HG02981 (cell line): Measurements from ENCODE around the gene LURAP1L.
A peak's percentile ranks its signal among the peaks of the same experiment; 100 is the strongest.

ENCODE experiments used
- ATAC-seq: cut with Tn5 transposase; IDR thresholded peaks from one replicate; pipeline ENCODE4 v1.9.1; 2021; ENCODE audit warnings: mild to moderate bottlenecking, moderate library complexity; ENCODE audit not compliant: unreplicated experiment

Gene LURAP1L

GRCh38 chr9:12811935-12812334, 37.1 kb downstream of the LURAP1L start:
- ATAC-seq = no peak

- no peak for ATAC-seq
These were observed 37.9 kb downstream of the LURAP1L start for GRCh38 chr9:12812710-12813109.

DNA sequence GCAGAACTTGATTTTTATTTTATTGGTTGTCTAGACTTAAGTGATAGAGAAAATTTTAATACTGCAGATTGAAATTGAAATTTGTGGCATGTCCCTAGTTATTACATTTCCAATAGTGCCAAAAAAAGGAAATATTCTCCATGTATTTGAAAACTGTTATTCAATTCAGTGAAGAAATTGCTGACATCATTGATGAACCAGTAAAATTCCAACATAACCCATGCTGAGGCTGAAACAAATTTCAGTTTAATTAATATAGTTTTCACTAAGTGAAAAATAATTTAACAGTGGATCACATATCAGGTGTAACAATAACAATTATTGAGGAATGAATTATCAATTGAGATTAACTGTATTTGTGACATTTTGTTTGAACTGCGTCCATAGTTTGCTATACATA, 38.7 kb downstream of the LURAP1L start:
- ATAC-seq = no peak

- ATAC-seq = peak; percentile 69
These were observed 39.4 kb downstream of the LURAP1L start for GRCh38 chr9:12813960-12814876.

DNA sequence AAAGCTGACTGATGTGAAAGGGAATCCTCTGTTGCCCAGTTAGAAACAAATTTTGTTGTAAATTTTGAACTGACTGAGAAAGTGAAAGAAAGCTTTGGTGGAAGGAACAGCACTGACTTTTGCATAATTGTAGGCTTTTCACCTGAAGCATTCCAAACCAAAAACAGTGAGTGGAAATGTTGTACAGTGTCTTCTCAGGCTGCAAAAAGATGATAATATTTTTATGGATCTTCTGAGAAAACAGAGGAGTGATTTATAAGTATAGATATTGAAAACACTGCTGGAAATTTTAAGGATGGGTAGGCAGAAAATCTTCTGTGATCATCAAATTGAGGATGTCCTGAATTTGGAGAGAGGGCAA, 40.0 kb downstream of the LURAP1L start:
- no peak for ATAC-seq

DNA sequence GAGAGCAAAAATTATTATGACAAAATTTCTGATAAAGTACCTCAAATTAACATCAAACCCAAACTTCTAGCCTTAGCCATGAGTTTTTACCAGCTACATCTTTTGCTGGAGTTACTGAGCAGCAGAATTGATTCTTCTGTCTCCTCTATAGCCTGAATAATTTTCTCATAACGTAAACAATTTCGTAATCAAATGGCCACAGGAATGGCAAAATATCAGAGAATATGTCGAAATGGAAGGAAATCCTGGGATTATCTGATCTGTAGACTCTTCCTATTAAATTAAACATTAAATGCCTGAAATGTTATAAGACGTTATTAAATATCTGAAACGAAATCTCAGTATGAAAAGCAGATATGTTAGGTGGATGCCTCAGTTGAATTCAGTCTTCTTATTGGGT, 41.1 kb downstream of the LURAP1L start:
- ATAC-seq = no peak

- ATAC-seq = no peak
These were observed 41.9 kb downstream of the LURAP1L start for GRCh38 chr9:12816656-12817101.

DNA sequence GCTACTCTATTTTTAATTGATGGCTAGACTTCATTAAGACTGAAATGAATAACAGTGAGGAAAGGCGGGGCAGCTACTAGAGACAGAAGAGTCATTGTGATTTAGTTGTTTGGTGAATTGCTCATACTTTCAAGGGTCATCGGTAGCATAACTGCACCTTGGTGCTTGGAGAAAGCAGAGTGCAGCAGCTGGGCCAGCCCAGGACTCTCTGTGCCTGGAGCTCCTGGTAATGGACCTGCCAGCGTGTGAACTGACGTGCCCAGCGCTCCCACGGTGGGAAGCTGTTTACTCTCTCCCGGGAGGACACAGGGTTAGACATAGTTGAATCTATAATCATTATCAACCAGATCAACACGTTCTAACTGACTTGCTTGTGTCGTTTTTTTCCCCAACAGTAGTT, 42.9 kb downstream of the LURAP1L start:
- no peak for ATAC-seq

DNA sequence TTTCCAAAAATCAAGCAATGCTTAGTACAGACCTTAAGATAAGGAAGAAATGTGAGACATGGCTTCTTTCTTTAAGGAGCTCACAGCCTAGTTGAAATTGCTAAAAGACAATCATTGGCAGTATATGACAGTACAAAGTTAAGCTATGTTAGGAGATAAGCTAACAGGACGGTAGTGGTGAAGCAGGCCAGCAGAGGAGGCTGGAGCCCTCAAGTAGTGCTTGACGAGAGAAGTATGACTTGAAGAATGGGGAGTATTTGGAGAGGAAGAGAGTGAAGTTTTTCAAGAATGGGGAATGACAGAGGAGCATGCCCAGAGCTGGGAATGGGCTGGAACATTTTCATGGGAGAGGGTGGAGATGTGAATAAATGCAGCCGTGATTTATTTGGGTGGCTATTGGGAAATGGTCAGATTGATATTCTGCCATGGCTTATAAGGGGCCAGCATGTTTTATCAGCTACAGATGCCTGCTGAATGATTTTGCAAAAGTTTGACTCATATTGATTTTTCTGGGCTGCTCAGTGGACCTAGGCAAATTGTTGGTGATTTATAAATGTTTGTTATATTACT, 43.7 kb downstream of the LURAP1L start:
- no peak for ATAC-seq

GRCh38 chr9:12819436-12820185, 44.8 kb downstream of the LURAP1L start:
- peak; percentile 74 for ATAC-seq

DNA sequence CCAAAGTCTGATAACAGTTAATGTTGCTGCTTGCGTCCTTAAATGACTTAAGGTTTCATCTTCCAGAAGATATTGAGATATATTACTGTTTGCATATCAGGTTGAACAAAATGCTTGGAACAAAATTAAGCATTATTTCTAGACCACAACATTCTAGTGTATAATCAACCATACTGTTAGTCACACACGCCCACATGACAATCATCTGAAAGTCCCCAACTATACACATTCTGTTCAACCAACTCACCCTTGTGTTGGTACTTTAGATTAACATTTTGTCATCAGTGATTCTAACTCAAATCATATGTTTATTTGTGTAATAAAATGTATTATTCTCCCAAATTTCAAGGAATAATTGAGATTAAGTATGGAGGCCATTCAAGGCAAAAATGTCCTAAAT, 47.3 kb downstream of the LURAP1L start:
- ATAC-seq = no peak

DNA sequence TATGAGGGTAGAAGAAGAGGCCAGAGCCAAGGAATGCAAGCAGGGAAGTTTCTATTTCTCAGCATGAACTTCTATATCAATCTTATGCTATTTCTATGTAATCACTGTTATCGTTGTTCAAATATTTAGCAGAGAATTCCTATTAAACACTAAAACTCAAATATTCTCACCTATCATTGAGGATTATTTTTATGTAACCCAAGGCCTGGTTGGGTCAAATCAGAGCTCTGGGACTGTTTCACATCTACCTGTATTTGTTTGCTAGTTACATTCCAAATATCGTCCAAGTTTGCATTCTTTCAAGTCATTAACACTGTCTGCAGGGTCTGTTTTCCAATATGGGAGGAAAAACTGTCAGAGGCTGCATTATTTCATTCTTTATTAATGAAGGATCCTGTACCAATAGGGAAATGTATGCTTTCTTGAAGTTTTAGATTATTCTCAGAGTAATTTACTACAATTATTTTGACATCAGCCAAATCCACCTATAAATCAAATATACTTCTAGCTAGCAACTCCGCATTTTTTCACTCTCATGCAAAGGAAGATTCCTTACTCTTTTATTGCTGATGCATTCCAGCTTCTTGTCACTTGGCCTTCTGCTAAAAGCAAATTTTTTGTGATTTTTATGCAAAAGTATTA, 52.2 kb downstream of the LURAP1L start:
- ATAC-seq = no peak

- ATAC-seq = no peak
These were observed 58.9 kb downstream of the LURAP1L start for GRCh38 chr9:12833701-12834100.

DNA sequence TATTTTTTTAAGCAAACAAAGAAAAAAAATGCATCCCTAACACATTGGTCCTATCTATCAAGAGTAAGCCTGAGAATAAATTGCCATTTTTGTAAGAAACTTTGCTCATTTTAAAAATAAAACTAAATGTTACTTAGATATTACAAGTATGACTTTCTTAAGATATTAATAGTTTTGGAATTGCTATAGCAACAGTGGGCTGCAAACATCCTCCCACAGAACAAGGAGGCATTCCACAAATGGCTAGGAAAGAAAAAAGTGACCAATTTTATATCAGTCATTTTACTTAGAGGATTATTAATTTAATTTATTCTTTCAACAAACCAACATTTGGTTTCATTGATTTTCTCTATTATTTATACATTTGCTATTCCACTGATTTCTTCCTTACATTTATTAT, 63.7 kb downstream of the LURAP1L start:
- no peak for ATAC-seq

DNA sequence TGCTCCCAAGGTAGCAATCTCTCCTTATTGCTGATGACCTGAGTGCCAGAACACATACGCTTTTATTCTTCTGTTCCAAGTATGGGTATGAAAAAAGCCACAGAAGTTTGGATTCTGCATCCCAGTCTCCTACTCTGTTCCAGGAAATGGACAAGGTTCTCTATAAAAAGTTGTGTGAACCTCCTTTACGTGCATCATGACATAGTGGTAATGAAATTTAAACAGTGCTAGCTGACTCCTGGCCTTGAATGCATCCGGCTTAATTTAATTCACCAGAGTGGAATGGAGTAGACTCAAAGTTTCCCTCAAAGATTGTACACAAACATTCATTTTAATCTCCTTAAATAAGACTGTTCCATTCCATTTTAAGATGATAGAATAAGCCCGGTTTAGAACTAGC, 68.9 kb downstream of the LURAP1L start:
- ATAC-seq = no peak

- ATAC-seq = no peak
These were observed 71.2 kb downstream of the LURAP1L start for GRCh38 chr9:12846035-12846434.

DNA sequence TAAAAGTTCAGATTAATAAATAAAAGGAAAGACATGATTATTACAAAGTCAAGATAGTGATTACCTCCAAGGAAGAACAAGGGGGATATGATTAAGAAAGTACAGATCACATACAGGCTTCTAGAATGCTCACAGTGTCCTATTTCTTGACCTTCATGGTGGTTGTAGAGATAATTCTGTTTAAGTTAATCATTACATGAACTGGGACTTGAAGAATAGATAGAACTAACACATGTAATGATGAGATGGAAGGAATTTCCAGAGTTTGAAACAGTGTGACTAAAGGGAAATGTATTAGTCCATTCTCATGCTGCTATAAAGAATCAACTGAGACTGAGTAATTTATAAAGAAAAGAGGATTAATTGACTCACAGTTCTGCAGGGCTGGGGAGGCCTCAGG, 72.7 kb downstream of the LURAP1L start:
- ATAC-seq = no peak

GRCh38 chr9:12849486-12850003, 74.7 kb downstream of the LURAP1L start:
- no peak for ATAC-seq

- ATAC-seq = no peak
These were observed 76.7 kb downstream of the LURAP1L start for GRCh38 chr9:12851341-12852090.

GRCh38 chr9:12853051-12853450, 78.2 kb downstream of the LURAP1L start:
- no peak for ATAC-seq
